HG03060 (cell line): ENCODE results near the gene PLA2G4B.

Experiments
- ATAC-seq: cut with Tn5 transposase; IDR thresholded peaks from one replicate; pipeline ENCODE4 v1.9.1; 2021; ENCODE audit warnings: low read depth, moderate number of reproducible peaks; ENCODE audit not compliant: unreplicated experiment

Gene PLA2G4B

DNA sequence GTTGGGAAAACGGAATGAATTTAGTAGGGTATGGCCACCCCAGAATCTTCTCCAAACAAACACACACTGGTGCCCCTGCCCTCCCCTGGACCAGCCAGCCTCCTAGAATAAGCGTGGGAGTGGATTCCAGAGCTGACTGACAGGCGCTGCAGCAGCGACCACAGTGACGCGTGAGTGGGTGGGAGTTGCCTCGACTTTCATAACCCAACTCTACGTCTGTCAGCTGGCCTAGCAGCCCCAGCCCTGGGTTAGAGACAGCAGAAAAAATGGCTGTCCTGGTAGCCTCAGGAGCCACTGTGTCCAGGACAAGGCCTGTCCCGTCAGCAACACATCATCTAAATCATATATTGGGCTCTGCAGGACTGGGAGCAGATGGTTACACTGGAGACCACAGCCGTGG is 10.0 kb downstream of the PLA2G4B start:
- ATAC-seq = no peak

DNA sequence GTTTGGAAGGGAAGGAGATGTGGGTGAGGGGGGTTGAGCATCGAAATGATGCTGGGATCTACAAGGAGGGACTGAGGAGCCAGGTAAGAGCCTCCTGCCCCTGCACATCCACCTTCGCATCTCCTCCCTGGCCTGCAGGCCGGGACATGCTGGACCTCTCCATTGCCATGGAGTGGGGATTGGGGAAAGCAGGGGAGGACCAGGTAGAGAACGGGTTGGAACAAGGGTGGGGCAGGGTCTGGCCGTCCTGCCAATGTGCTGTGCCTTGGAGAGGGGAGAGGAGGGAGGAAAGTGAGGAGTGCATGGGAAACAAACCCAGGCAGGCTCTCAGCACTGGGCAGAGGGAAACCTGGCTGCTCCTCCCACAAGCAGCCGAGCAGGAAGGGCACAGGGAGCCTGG is 10.6 kb downstream of the PLA2G4B start:
- ATAC-seq = no peak

GRCh38 chr15:41849861-41850260 is 11.2 kb downstream of the PLA2G4B start:
- no peak for ATAC-seq

DNA sequence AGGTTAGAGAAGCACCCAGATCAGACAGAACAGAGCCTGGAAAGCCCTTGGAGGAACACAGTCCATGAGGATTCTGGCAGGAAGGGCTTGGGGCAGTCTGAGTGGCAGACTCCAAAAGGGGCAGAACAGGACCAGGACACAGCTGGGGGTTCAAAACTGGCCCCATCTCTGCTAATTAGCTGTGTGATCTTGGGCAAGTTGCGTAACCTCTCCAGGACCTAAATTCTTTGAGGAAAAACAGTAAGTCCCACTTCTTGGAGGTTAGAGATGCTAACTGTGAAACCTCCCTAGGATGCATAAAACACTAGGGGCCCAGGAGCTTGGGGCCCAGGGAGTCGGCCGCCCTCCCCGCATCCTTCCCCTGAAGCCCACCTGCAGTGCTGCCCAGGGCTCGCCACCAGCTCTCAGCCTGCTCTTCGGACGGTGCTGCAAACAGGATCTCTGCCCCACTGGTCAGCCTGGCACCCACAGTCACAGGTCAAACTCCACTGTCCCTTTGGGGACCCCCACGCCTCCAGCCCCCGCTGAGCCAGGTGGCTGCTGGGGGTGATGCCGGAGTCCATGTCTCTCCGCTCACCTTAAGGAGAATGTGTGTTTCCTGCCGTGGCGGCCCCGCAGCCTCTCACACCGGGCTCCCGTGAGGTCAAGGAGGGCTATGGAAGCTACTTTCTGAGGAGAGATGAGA is 12.0 kb downstream of the PLA2G4B start:
- ATAC-seq = no peak

DNA sequence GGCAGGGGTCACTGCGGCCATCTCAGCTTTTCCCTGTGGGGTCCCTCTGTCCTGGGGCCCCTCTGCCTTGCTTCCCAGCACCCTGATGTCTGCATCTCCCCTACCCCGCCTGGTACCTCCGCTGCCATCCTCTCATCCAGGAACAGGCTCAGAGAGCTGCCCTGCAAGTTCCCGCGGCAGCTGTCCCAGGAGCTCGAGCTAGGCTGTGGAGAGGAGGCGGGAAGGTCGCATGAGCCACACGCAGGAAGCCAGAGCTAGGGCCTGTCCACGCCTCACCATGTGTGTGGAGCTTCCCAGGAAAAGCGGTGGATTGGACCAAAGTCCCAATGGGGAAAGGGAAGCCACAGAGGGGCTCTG is 12.5 kb downstream of the PLA2G4B start:
- no peak for ATAC-seq

GRCh38 chr15:41851755-41852370 is 13.2 kb downstream of the PLA2G4B start:
- no peak for ATAC-seq

- no peak for ATAC-seq
Observed at GRCh38 chr15:41852736-41853590, 14.3 kb downstream of the PLA2G4B start.

DNA sequence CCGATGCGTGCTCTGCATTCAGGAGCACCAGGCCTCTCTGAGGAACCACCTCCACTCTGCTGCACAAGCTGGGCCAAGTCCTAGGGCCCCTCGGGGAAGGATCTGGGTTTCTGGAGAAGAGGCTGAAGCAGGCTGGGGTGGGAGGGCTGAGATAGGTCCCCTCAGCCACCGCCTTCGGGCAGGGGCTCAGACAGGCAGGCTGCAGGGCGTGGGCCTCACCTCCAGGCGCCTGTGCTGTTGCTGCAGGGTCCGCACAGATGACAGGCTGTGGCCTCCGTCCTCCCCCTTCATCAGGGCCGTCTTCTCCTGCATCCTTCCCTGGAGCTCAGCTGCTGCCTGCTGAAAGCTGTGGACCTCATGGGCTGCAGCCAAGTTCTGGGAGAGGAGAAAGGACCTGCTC is 15.2 kb downstream of the PLA2G4B start:
- no peak for ATAC-seq

- ATAC-seq = no peak
Observed at GRCh38 chr15:41854443-41854842, 15.8 kb downstream of the PLA2G4B start.

GRCh38 chr15:41855261-41855961 is 16.8 kb downstream of the PLA2G4B start:
- no peak for ATAC-seq

DNA sequence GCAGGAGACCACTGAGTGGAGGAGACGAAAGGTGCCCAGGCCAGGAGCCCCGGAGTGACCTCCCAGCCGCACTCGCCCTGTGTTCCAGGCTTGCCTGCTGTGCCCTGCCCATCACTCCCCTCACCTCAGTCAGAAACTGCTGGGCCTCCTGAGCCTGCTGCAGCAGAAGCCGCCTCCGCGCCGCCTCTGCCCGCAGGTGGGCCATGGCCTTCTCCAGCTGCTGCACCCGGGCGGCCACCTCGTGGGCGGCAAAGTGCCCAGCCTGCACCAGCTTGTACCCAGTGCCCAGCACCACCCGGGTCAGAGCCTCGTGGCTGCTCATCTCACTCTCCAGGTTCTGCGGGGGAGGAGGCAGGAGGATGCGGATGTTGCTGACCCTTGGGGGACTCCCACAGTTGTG is 17.6 kb downstream of the PLA2G4B start:
- ATAC-seq = no peak

- no peak for ATAC-seq
Observed at GRCh38 chr15:41856716-41857115, 18.1 kb downstream of the PLA2G4B start.

GRCh38 chr15:41857316-41857715 is 18.7 kb downstream of the PLA2G4B start:
- ATAC-seq = no peak

DNA sequence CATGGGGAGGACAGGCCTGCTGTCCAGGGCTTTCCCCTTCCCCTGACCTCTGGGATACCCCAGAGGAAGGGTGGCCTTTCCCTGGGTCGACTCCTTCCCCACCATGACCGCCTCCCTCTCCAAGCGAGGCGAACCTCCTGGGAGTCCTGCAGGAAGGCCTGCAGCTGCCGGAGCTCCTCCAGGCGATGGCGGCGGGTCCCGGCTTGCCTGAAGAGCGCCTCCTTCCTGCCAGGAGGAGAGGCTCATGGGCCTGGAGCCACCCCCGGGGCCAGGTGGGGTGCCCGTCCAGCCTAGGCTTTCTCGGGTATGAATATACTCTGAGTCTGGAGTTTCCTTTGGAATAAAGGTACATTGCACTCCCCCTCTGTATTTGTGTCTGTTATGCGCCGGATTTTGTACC is 20.1 kb downstream of the PLA2G4B start:
- no peak for ATAC-seq

GRCh38 chr15:41860049-41860828 is 21.6 kb downstream of the PLA2G4B start:
- no peak for ATAC-seq

GRCh38 chr15:41861736-41862356 is 23.2 kb downstream of the PLA2G4B start:
- ATAC-seq = no peak

- ATAC-seq = no peak
Observed at GRCh38 chr15:41862515-41863116, 24.0 kb downstream of the PLA2G4B start.

DNA sequence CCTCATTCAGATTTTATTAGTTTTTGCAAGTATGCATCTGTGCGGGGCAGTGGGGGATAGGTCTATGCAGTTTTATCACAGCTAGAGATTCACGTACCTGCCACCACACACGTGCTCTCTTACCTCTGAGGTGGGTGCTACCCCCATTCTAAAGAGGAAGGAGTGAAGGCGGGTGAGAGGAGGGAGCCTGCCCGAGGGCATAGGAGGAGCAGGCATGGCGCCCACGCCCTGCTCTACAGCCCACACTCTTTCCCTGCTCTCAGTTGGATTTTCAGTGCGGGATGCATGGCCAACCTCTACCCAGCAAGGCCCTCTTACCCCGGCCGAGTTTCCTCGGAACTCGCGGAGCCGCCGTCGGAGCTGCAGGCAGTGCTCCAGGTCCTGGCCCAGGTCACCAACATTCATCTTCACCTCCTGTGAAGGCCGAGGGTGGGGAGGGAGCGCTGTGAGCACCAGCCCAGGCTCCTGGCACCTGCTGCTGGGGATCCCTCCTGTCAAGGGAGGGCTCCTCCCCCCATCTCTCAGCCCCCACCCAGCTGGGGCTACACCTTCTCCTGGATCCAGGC is 26.9 kb downstream of the PLA2G4B start:
- no peak for ATAC-seq

- ATAC-seq = no peak
Observed at GRCh38 chr15:41866263-41866703, 27.6 kb downstream of the PLA2G4B start.
